AG04450 (cell line): ENCODE results near the gene FANK1. TPM values are rescaled to one million over a fixed set of nuclear protein-coding genes. Genes with fewer than 3 reads are reported as not detected.

Source experiments
- CTCF ChIA-PET: fragments of 300-600, 350-600 bp; formaldehyde crosslinking; extraction: SDS; loops from one replicate; lab custom pipeline; 2022; ENCODE audit warnings: antibody characterized with exemption, inconsistent platforms; lab: Charles Lee
- POLR2A ChIA-PET: fragments of 350-600 bp; formaldehyde crosslinking; extraction: SDS; loops from one replicate; lab custom pipeline; 2021; ENCODE audit warnings: antibody characterized with exemption, inconsistent platforms; lab: Yijun Ruan, JAX
- DNase-seq: peaks from one replicate; pipeline ENCODE4 v3.0.0-alpha.2; 2011; ENCODE audit warnings: low read depth, low spot score
- H3K27ac ChIP-seq: one replicate; pipeline ENCODE4 v1.5.1; 2012; ENCODE audit warnings: low read depth, low read length, control low read depth
- H3K27me3 ChIP-seq: one replicate; pipeline ENCODE4 v1.6.0; 2012; ENCODE audit warnings: low read length; ENCODE audit not compliant: control insufficient read depth, insufficient read depth
- H3K4me3 ChIP-seq: 2 replicates; pipeline ENCODE4 v1.5.1; 2011; ENCODE audit warnings: mild to moderate bottlenecking, low read depth, low read length, control low read depth
- H3K9me3 ChIP-seq: 2 replicates; pipeline ENCODE4 v1.5.1; 2012; ENCODE audit warnings: low read length; ENCODE audit not compliant: control insufficient read depth, insufficient read depth
- CTCF ChIP-seq: IDR thresholded peaks from 2 replicates; pipeline ENCODE4 v1.5.1; 2011; ENCODE audit warnings: low read depth, low read length, control low read depth, inconsistent platforms
- polyA plus RNA-seq: library from polyadenylated mRNA; depleted of rRNA; stranded (reverse); fragments of >200 nt; gene quantifications from 2 replicates; pipeline ENCODE4 v1.2.3, GENCODE V29; 2011

The FANK1 gene
- polyA plus RNA-seq, 1 experiment, result 4.0 TPM

DNA sequence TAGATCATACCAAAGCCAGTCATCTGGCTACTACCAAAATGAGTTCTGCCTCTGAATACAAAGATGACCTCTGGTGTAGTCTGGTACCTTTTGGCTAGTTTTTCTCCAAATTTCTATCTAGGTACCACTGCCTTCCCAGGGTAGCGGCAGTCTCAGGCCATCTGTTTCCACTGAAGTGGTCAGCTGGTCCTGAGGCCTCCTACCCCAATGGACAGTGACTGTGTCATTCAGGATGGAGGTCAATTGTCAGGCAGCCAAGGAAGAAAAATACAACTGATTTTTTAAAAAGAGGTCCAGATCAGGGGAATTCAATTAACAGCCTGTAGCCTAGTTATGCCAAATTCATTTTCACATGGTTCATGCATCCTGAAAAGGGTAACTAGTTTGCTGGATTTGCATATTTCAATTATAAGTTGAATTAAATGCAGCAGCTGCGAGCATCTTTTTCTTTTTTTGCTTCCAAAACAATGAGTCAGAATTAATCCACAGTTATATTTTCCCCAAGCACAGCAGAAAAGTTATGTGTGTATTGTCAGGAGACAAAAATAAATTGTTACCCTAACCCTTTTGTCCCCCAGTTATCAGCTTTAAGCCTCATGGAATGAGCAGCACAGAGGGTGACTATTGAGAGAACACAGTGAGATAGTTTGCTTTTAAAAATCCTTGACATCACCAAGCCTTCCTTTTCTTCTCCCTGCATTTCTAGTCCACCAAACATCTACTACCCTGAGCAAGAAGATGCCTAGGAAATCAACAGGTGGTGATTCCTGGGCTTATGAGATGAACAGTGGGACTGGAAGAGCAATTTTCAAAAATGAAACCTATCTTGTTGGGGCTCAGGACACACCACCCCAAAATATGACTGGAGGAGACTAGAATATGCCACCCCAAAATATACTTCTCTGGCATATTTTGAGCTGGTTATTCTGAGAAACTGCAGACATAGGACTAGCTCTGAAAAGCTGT is 45.3 kb upstream of the FANK1 start:
- POLR2A ChIA-PET, result no interaction called here
- no peaks in the 10 kb centered on the region for H3K27me3 ChIP-seq
- H3K4me3 ChIP-seq, result no peak overlapping the region
- DNase-seq, result no peak
- TF ChIP-seq CTCF, result no peak
- H3K27ac ChIP-seq, result no peak overlapping the region
- no peaks in the 10 kb centered on the region for H3K9me3 ChIP-seq
- CTCF ChIA-PET, result no interaction called here

GRCh38 chr10:125852487-125852886 is 43.9 kb upstream of the FANK1 start:
- TF ChIP-seq CTCF, result no peak
- H3K4me3 ChIP-seq, result no peak overlapping the region
- no peak for DNase-seq
- H3K9me3 ChIP-seq, result no peaks in the 10 kb centered on the region
- POLR2A ChIA-PET, result no interaction called here
- no peaks in the 10 kb centered on the region for H3K27me3 ChIP-seq
- no peak overlapping the region for H3K27ac ChIP-seq
- CTCF ChIA-PET, result no interaction called here

- H3K27ac ChIP-seq, result no peak overlapping the region
- POLR2A ChIA-PET, result no interaction called here
- CTCF ChIA-PET, result no interaction called here
- no peak for DNase-seq
- no peak overlapping the region for H3K4me3 ChIP-seq
- no peak for TF ChIP-seq CTCF
- no peaks in the 10 kb centered on the region for H3K27me3 ChIP-seq
- H3K9me3 ChIP-seq, result no peaks in the 10 kb centered on the region
Measured at GRCh38 chr10:125857185-125857760, 39.1 kb upstream of the FANK1 start.

- Histone ChIP-seq H3K27me3 (no peaks in the 10 kb centered on the region), H3K9me3 (no peaks in the 10 kb centered on the region), H3K4me3 (no peak overlapping the region), H3K27ac (no peak overlapping the region)
- ChIA-PET POLR2A (no interaction called here), CTCF (interaction anchor here (0.7 kb wide), 1 partner anchor 10 kb away, joined by 3 read pairs; no protein-coding TSS in a partner anchor)
- no peak for TF ChIP-seq CTCF
- DNase-seq, result no peak
Measured at GRCh38 chr10:125859128-125859817, 37.1 kb upstream of the FANK1 start.
